T-helper 1 cell treated with Interleukin-12 subunit alpha and Interleukin-12 subunit beta and Interleukin-4 antibody, amounts not matched to agents 30 μg/mL and 1 μg/mL, for 36 hours (primary cell): ENCODE results near the gene GPR22.

Experiments
- H3K27ac Mint-ChIP-seq: one replicate; pipeline ENCODE4 v1.8.0; 2021; ENCODE audit warnings: mild to moderate bottlenecking, mixed read lengths
- H3K27me3 Mint-ChIP-seq: one replicate; pipeline ENCODE4 v1.8.0; 2021; ENCODE audit warnings: low read depth, mixed read lengths
- H3K36me3 Mint-ChIP-seq: one replicate; pipeline ENCODE4 v1.8.0; 2021; ENCODE audit warnings: low read depth, mixed read lengths
- H3K4me1 Mint-ChIP-seq: one replicate; pipeline ENCODE4 v1.8.0; 2021; ENCODE audit warnings: low read depth, mixed read lengths
- H3K4me3 Mint-ChIP-seq: one replicate; pipeline ENCODE4 v1.8.0; 2021; ENCODE audit warnings: mild to moderate bottlenecking, moderate library complexity, mixed read lengths
- H3K9me3 Mint-ChIP-seq: one replicate; pipeline ENCODE4 v1.8.0; 2021; ENCODE audit warnings: mixed read lengths

The GPR22 gene

DNA sequence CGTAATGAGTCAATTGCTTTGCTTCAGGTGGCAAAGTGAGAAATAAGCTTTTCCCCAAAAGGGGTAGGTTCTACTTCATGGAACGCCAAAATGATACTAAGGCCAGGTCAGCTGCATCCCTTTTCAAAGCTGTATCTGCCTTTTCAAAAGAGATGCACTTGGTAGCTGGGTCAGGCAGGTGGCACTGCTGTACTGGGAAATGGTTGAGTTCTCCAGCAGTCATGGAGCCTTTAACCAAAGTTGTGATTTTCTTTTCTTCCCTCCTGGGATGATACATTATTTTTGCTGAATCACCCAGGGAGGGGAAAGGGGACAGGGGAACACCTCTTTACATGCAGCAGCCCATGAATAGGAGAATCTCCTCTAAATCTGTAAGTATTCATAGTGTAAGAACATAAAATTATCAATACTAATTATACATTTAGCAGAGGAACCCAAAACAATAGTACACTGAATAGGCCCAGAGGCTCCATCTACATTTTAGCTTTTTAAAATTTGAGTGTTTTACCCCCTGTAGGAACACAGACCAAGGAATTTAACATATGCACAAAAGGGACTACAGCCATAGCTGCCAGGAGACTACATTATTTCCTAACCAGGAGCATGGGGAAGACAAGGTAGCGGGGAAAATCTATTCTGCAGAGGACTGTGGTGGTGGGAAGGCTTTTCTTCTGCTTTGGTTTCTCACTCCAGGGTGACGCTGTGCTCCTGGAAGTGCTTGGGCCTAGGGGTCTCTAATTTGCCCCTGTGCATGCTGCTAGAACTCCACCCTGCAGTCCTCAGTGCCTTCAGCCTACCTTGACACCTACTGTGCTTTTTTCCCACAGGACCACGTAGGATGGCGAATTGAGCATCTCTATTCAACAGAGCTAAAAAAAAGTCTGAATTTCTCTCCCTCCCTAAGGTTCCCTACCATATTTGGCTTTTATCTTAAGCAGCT is 6.4 kb upstream of the GPR22 start:
- no peaks in the 10 kb centered on the region for H3K36me3 Mint-ChIP-seq
- no peaks in the 10 kb centered on the region for H3K27me3 Mint-ChIP-seq
- H3K27ac Mint-ChIP-seq = no peak overlapping the region
- H3K4me1 Mint-ChIP-seq = no peaks in the 10 kb centered on the region
- no peak overlapping the region for H3K4me3 Mint-ChIP-seq
- H3K9me3 Mint-ChIP-seq = no peaks in the 10 kb centered on the region

DNA sequence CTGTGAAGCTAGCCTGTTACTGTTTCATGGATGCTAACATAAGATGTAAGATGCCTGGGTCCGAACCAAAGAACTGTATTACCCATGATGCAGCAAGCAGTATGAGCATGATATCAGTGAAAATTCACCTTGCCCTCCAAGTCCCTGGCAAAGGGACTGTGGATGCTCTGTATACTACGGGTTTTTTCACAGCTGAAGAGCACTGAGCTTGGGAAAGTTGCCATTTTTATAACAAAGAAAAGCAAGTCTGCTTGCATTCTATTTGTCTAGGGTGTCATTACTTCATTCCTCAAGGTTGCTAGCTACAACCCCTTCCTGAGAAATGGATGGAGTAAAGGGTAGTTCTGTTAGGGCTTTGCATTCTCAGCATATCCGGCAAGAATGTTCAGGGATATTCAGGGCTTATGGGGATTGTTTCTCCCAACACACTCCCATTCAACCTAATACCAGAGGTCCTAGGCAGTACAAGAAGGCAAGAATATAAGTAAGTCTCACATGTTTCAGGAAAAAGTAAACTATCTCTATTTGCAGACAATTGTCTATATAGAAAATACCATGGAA is 5.1 kb upstream of the GPR22 start:
- Mint-ChIP-seq H3K9me3 (no peaks in the 10 kb centered on the region), H3K4me3 (no peak overlapping the region), H3K36me3 (no peaks in the 10 kb centered on the region), H3K27me3 (no peaks in the 10 kb centered on the region), H3K4me1 (no peaks in the 10 kb centered on the region), H3K27ac (no peak overlapping the region)

DNA sequence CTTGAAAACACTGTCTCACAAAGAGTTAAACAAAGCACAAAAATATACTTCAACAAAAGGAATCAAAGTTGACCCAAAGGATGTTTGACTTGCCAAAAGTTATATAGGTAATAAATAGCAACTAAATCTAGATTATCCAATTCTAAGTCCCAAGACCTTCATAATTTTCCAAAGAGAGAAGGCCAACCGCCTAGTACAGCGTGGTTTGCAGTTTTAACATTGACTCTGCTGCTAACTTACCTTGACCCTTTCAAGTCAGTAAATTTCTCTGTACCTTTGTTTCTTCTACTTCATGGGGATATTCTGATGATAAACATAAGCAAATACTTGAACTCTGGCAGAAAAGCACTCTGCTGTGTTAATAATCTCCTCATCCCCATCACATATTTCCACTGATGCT is 1.9 kb upstream of the GPR22 start:
- no peak overlapping the region for H3K4me3 Mint-ChIP-seq
- H3K27me3 Mint-ChIP-seq = no peaks in the 10 kb centered on the region
- no peaks in the 10 kb centered on the region for H3K9me3 Mint-ChIP-seq
- no peak overlapping the region for H3K27ac Mint-ChIP-seq
- peaks cover 5% of the 10 kb centered on the region for H3K4me1 Mint-ChIP-seq
- no peaks in the 10 kb centered on the region for H3K36me3 Mint-ChIP-seq

DNA sequence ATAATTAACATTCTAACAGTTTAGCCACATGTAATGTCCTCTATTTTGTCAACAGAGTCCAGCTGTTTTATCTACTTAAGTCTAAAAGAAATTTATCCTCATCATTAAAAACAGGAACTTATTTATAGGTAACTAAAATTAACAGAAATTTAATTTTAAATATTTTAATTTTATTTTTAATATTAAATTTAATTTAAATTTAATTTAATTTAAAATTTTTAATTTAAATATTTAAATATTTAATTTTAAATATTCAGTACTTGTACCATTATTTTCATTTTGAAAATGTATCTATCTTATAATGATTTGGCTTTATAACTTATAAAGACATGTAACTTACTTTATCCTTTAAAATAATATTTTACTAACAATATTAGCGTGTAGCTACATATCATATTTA is 1.0 kb upstream of the GPR22 start:
- no peak overlapping the region for H3K4me3 Mint-ChIP-seq
- H3K36me3 Mint-ChIP-seq = no peaks in the 10 kb centered on the region
- no peak overlapping the region for H3K27ac Mint-ChIP-seq
- no peaks in the 10 kb centered on the region for H3K27me3 Mint-ChIP-seq
- peaks cover 5% of the 10 kb centered on the region for H3K4me1 Mint-ChIP-seq
- H3K9me3 Mint-ChIP-seq = no peaks in the 10 kb centered on the region

DNA sequence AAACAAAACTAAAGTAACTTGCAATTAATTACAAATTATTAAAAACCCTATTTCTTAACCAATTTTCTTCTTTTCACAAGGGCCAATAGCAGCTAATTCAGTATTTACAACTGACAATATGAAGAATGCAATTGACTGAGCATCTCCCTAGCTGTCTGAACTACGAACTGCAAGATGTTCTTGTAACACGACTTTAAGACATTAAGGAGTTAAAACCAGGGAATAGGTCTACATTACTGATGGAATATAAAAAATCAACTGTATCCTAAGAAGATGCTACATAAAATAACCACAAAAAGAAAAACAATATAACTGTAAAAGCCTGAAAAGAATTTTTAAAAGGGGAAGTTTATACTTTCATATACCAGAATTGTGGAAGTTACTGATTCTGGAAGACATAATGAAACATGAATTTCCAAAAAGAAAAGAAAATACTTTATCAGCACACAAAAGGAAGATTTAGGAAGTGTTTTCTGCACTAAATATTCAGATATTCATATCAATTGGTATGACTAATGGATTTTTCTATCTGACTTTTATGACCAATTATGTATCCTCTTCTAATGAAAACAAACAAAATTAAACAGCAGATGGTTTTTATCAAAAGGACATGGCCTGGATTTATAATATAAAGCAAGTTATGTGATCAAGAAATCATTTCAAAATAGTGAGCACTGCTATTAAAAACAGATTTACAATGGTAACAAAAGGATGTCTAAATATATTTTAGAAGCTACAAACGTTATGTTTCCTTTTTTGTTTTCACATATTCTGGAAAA is 1.6 kb downstream of the GPR22 start:
- H3K36me3 Mint-ChIP-seq = no peaks in the 10 kb centered on the region
- no peaks in the 10 kb centered on the region for H3K27me3 Mint-ChIP-seq
- H3K4me1 Mint-ChIP-seq = peaks cover 5% of the 10 kb centered on the region
- no peak overlapping the region for H3K27ac Mint-ChIP-seq
- H3K4me3 Mint-ChIP-seq = no peak overlapping the region
- no peaks in the 10 kb centered on the region for H3K9me3 Mint-ChIP-seq

DNA sequence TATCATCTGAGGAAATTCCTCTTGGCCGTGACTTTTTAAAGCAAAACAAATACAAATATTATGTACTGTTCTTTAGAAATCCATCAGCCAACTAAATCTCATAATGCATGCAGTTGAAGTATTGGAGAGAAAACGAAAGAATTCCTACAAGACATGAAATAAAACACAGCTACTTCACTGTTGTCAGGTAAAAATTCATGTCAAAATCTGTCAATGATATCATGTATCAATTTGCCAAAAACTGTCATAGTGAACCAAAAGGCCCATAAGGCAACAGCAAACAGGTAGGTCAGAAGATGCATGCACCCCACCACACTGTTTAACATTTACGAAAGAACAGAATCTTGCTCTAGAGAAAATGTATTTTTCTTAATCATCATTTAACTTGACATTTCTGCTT is 2.3 kb downstream of the GPR22 start:
- H3K4me1 Mint-ChIP-seq = peaks cover 5% of the 10 kb centered on the region
- H3K9me3 Mint-ChIP-seq = no peaks in the 10 kb centered on the region
- H3K4me3 Mint-ChIP-seq = no peak overlapping the region
- H3K36me3 Mint-ChIP-seq = no peaks in the 10 kb centered on the region
- no peaks in the 10 kb centered on the region for H3K27me3 Mint-ChIP-seq
- no peak overlapping the region for H3K27ac Mint-ChIP-seq

DNA sequence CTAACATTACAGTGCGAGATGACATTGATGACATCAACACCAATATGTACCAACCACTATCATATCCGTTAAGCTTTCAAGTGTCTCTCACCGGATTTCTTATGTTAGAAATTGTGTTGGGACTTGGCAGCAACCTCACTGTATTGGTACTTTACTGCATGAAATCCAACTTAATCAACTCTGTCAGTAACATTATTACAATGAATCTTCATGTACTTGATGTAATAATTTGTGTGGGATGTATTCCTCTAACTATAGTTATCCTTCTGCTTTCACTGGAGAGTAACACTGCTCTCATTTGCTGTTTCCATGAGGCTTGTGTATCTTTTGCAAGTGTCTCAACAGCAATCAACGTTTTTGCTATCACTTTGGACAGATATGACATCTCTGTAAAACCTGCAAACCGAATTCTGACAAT is 4.3 kb downstream of the GPR22 start:
- no peaks in the 10 kb centered on the region for H3K36me3 Mint-ChIP-seq

DNA sequence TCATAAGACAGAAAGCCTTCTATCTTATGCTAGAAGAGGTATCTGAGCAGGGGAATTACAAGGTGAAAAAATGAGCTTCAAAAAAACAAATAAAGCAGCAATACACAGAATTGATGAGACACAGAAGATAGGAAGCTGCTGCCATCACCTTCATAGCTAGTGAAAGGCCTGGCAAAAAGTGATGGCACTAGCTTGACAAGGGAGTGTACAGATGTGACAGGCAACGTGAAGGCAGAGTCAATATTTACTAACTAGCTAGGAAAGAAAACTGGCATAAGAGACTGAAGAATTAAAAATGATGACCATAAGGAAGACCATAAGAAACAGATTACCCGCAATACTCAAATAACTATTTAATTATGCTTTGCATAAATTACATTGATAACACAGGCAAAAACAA is 9.4 kb downstream of the GPR22 start:
- Mint-ChIP-seq H3K4me3 (no peak overlapping the region), H3K27me3 (no peaks in the 10 kb centered on the region), H3K9me3 (no peaks in the 10 kb centered on the region), H3K36me3 (no peaks in the 10 kb centered on the region), H3K27ac (no peak overlapping the region), H3K4me1 (no peaks in the 10 kb centered on the region)

More for the DNA sequence above, 4.3 kb downstream of the GPR22 start:
- H3K27me3 Mint-ChIP-seq = no peaks in the 10 kb centered on the region
- H3K9me3 Mint-ChIP-seq = no peaks in the 10 kb centered on the region
- H3K4me1 Mint-ChIP-seq = peaks cover 5% of the 10 kb centered on the region
- H3K4me3 Mint-ChIP-seq = no peak overlapping the region
- H3K27ac Mint-ChIP-seq = no peak overlapping the region

DNA sequence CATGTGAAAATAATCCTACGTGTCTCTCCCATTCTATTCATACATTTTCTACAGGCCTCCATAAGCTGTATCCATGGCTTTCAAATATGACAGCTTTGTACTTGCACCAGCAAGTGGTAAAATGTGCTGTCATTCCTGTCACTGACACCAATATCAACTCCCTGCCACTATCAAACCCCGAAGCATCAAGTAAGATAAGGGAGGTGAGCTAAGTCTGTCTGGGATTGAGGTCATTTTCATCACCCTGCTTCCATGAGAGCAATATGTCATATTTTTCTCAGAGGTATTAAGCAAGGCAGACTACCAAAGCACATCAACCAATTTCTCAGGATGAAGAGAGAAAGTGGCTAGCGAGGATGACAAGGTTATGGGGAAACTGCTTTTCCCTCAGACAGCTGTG is 11.1 kb downstream of the GPR22 start:
- Mint-ChIP-seq H3K27me3 (no peaks in the 10 kb centered on the region), H3K4me1 (peaks cover 5% of the 10 kb centered on the region), H3K9me3 (no peaks in the 10 kb centered on the region), H3K4me3 (no peak overlapping the region), H3K36me3 (no peaks in the 10 kb centered on the region), H3K27ac (no peak overlapping the region)

DNA sequence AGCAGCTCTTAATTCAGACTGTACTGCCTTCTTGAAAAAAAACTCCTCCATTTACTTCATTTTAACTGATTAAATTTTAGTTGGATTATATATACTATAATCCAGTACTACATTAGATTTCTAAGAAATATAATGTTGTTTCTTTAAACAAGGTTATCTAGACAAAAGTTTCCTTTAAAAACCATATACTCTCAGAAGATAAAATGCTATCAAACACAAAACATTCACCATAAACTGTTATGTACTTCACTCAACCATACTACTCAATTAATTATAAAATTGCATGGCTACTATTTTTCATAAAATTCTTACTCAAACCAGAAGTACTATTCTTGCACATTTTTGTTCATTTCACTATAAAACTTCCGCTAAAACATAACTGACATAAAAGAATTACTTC is 12.7 kb downstream of the GPR22 start:
- H3K27ac Mint-ChIP-seq = no peak overlapping the region
- no peaks in the 10 kb centered on the region for H3K36me3 Mint-ChIP-seq
- H3K9me3 Mint-ChIP-seq = no peaks in the 10 kb centered on the region
- no peak overlapping the region for H3K4me3 Mint-ChIP-seq
- peaks cover 8% of the 10 kb centered on the region for H3K4me1 Mint-ChIP-seq
- H3K27me3 Mint-ChIP-seq = no peaks in the 10 kb centered on the region

DNA sequence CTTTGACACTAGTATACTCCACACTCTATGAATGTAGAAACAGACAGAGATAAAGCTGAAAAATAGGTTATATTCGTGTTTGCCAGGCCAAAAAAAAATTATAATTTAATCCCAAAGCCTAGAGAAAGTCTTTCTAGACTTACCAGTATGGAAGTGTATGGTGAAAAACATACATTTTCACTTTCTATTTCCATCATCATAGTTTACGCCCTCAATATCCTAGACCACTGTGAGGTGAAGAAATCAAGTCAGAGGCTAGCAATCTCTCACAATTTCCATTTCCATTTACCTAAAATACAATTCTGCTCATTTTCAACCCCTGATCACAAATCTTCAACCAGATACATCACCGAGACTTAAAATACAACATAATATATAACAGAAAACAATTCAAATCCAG is 16.2 kb downstream of the GPR22 start:
- Mint-ChIP-seq H3K36me3 (peaks cover 4% of the 10 kb centered on the region), H3K27ac (no peak overlapping the region), H3K9me3 (no peaks in the 10 kb centered on the region), H3K27me3 (no peaks in the 10 kb centered on the region), H3K4me3 (no peak overlapping the region), H3K4me1 (peaks cover 8% of the 10 kb centered on the region)

DNA sequence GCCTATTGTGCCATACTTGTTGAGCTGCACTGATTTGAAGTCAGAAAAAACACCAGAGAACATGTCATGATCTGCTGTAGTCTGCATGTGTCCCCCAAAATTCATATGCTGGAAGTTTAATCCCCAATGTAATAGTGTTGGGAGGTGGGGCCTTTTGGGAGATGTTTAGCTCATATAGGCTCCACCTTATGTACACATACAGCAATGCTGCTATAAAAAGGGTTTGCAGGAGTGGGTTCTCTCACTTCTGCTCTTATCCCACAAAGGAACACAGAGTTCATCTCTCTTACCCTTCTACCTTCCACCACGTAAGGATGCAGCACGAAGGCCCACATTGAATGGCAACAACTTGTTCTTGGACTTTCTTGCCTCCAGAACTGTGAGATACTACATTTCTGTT is 23.0 kb downstream of the GPR22 start:
- no peak overlapping the region for H3K4me3 Mint-ChIP-seq
- H3K9me3 Mint-ChIP-seq = peaks cover 4% of the 10 kb centered on the region
- peaks cover 6% of the 10 kb centered on the region for H3K36me3 Mint-ChIP-seq
- H3K4me1 Mint-ChIP-seq = peaks cover 5% of the 10 kb centered on the region
- no peaks in the 10 kb centered on the region for H3K27me3 Mint-ChIP-seq
- H3K27ac Mint-ChIP-seq = no peak overlapping the region

DNA sequence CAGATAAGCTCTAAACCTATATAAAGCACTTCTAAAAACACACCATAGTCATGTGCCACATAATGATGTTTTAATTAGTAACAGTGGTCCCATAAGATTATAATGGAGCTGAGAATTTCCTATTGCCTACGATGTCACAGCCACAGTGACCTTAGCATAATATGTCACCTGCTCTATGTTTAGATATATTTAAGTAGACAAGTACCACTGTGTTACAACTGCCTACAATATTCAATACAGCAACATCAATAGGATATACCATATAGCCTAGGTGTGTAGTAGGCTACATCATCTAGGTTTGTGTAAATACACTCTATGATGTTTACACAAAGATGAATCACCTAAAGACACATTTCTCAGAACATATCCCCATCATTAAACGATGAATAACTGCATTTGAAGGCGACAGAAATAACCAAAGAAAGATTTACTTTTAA is 24.5 kb downstream of the GPR22 start:
- no peak overlapping the region for H3K27ac Mint-ChIP-seq
- H3K27me3 Mint-ChIP-seq = no peaks in the 10 kb centered on the region
- H3K4me3 Mint-ChIP-seq = no peak overlapping the region
- peaks cover 5% of the 10 kb centered on the region for H3K36me3 Mint-ChIP-seq
- peaks cover 5% of the 10 kb centered on the region for H3K4me1 Mint-ChIP-seq
- H3K9me3 Mint-ChIP-seq = peaks cover 4% of the 10 kb centered on the region

DNA sequence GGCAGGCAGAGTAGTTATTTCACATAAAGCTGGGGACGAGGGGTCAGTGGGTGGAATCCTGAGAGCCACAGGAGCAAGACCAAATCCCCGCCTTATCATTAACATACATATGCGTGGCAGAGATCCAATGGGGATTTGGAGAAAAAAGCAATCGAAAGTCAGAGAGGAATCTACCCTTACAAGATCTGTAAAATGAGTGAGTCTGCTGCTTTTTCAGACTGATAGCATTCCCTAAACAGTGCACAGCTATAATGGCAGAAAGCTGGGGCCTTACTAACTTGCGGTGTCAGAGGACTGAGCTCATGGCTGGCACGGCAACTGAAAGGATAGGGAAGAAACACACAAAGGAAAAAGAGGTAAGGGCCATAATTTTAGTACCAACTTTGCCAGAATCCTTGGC is 25.0 kb downstream of the GPR22 start:
- H3K9me3 Mint-ChIP-seq = peaks cover 4% of the 10 kb centered on the region
- H3K27ac Mint-ChIP-seq = no peak overlapping the region
- peaks cover 5% of the 10 kb centered on the region for H3K36me3 Mint-ChIP-seq
- no peak overlapping the region for H3K4me3 Mint-ChIP-seq
- H3K27me3 Mint-ChIP-seq = no peaks in the 10 kb centered on the region
- peaks cover 5% of the 10 kb centered on the region for H3K4me1 Mint-ChIP-seq

DNA sequence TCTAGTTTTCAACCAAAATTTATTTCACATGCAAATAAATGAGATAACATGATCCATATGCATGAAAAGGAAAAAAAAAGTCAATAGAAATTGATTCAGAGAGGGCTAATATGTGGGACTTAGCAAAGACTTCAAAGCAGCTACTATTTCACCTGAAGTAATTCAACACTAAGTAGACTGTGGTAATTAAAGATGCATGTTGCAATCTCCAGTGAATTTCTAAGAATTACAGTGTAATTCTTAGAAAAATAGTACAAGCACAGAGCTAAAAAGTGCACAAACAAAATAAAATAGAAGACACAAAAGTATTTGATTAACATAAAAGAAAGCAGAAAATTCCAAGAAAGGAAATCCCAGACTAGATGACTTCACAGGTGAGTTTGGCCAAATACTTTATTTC is 25.7 kb downstream of the GPR22 start:
- Mint-ChIP-seq H3K4me3 (no peak overlapping the region), H3K9me3 (peaks cover 4% of the 10 kb centered on the region), H3K27me3 (no peaks in the 10 kb centered on the region), H3K36me3 (peaks cover 3% of the 10 kb centered on the region), H3K27ac (no peak overlapping the region), H3K4me1 (peaks cover 5% of the 10 kb centered on the region)
